K562 (cell line): ENCODE data around the gene EPHB4. TPM values are rescaled to one million over a fixed set of nuclear protein-coding genes. Genes with fewer than 3 reads are reported as not detected.

ENCODE experiments used
- DEAF1 ChIP-seq: fragments of 450-650 bp; formaldehyde crosslinking; IDR thresholded peaks from 2 replicates; pipeline ENCODE4 v1.4.0; 2020; ENCODE audit warnings: mild to moderate bottlenecking, moderate library complexity
- FOS ChIP-seq: IDR thresholded peaks from 3 replicates; pipeline ENCODE4 v1.6.1; 2011; ENCODE audit not compliant: insufficient read length; ENCODE audit errors: extremely low read depth
- GTF2B ChIP-seq: IDR thresholded peaks from 2 replicates; pipeline ENCODE4 v1.6.1; 2011; ENCODE audit not compliant: insufficient read length; ENCODE audit errors: extremely low read depth
- HDAC6 ChIP-seq: IDR thresholded peaks from 2 replicates; pipeline ENCODE4 v1.6.1; 2012; ENCODE audit warnings: low read depth, mild to moderate bottlenecking, control low read depth, inconsistent platforms, low read length, moderate library complexity
- HSF4 ChIP-seq: fragments of 250-450 bp; sonication (Bioruptor Pico); IDR thresholded peaks from 2 replicates; pipeline ENCODE4 v2.1.2; 2022; ENCODE audit warnings: mild to moderate bottlenecking, moderate library complexity, borderline replicate concordance
- IRF1 ChIP-seq: sonication (generic); formaldehyde crosslinking; IDR thresholded peaks from 2 replicates; pipeline ENCODE4 v1.8.0; 2022; ENCODE audit warnings: missing genetic modification reagents, mild to moderate bottlenecking, borderline replicate concordance
- KAT2B ChIP-seq: IDR thresholded peaks from one replicate; pipeline ENCODE4 v1.6.1; 2012; ENCODE audit warnings: low read depth, mild to moderate bottlenecking, control low read depth, inconsistent platforms, low read length, moderate library complexity
- MCM5 ChIP-seq: fragments of 450-650 bp; IDR thresholded peaks from 2 replicates; pipeline ENCODE4 v1.6.1; 2016; ENCODE audit warnings: low read depth
- RNF2 ChIP-seq: sonication (generic); IDR thresholded peaks from 2 replicates; pipeline ENCODE4 v1.6.1; 2016
- RUNX1 ChIP-seq: sonication (generic); IDR thresholded peaks from 2 replicates; pipeline ENCODE4 v1.6.1; 2016; ENCODE audit warnings: antibody characterized with exemption, low read depth
- U2AF2 ChIP-seq: fragments of 200-400 bp; formaldehyde crosslinking; optimal IDR thresholded peaks from 2 replicates; pipeline ENCODE3; 2017; ENCODE audit warnings: low read depth, mild to moderate bottlenecking, low read length
- USF2 ChIP-seq: sonication (generic); formaldehyde crosslinking; IDR thresholded peaks from 2 replicates; pipeline ENCODE4 v1.5.0; 2020; ENCODE audit warnings: missing genetic modification reagents
- ZNF407 ChIP-seq: fragments of 450-650 bp; IDR thresholded peaks from 2 replicates; pipeline ENCODE4 v1.6.1; 2016; ENCODE audit warnings: low read depth
- ZNF408 ChIP-seq: fragments of 250-450 bp; sonication (Bioruptor Pico); IDR thresholded peaks from 2 replicates; pipeline ENCODE4 v1.4.0; 2020; ENCODE audit warnings: low read depth, mild to moderate bottlenecking, moderate library complexity
- ZNF695 ChIP-seq: fragments of 450-650 bp; formaldehyde crosslinking; IDR thresholded peaks from 2 replicates; pipeline ENCODE4 v1.4.0; 2020; ENCODE audit warnings: mild to moderate bottlenecking, moderate library complexity
- polyA plus RNA-seq, 8 experiments: library from polyadenylated mRNA; depleted of rRNA in 4 of 8; stranded (reverse) in 5 of 8; unstranded in 3 of 8; fragments of >200 nt; fragmentation: Nextera tagmentation in 2 of 8; fragmentation: Illumina TruSeq in 1 of 8; extraction: Ambion mirVana in 2 of 8; extraction: Trizol in 1 of 8; gene quantifications; 2 replicates each; pipeline versions ENCODE4 v1.2.1 to v1.2.3, GENCODE V29; 2011 to 2014; ENCODE audit warnings: inconsistent platforms in 1 of 8, missing spikeins in 1 of 8
- total RNA-seq, 7 experiments: library from RNA; depleted of rRNA in 6 of 7; stranded (reverse); fragments of >200 nt in 6 of 7; fragmentation: Illumina TruSeq in 2 of 7; extraction: Trizol in 2 of 7; gene quantifications; 2 replicates each; pipeline versions ENCODE4 v1.2.1 to v1.2.3, GENCODE V29; 2011 to 2021; ENCODE audit warnings: low replicate concordance in 1 of 7

The EPHB4 gene
- total and polyA plus RNA-seq, 9 of the 15 experiments (the other 6 are each of a cell fraction or from before 2014, with no cell fraction given): 1.2 to 82.1 (median 37.9) TPM

GRCh38 chr7:100829150-100829716, 1.9 kb upstream of the EPHB4 start (continued):
- TF ChIP-seq ZNF407: no peak
- TF ChIP-seq USF2: no peak
- TF ChIP-seq FOS: no peak
- TF ChIP-seq RUNX1: peak; percentile 58; the same call in 1 of the 2 replicates
- TF ChIP-seq RNF2: peak; percentile 76; the same call in 1 of the 2 replicates
- TF ChIP-seq ZNF408: no peak
- no peak for TF ChIP-seq ZNF695 (CRISPR knock-in tag)
- no peak for TF ChIP-seq U2AF2
- TF ChIP-seq KAT2B: no peak
- TF ChIP-seq DEAF1: no peak
- no peak for TF ChIP-seq HSF4 (CRISPR knock-in tag)
- no peak for TF ChIP-seq HDAC6
- TF ChIP-seq GTF2B: no peak
- TF ChIP-seq MCM5: no peak
- no peak for TF ChIP-seq IRF1 (CRISPR knock-in tag)
